ENCODE results near the gene DAP.
"Not testable (repeated sequence)": the region's sequence is repeated elsewhere in the genome, so short reads cannot be mapped to it uniquely, and the experiment has no call there.

DAP gene

GRCh38 chr5:10733426-10733825 lies 27.6 kb downstream of the DAP start:
- no peak for DNase-seq

GRCh38 chr5:10731913-10732312 lies 29.1 kb downstream of the DAP start:
- no peak for DNase-seq

GRCh38 chr5:10730043-10730351 lies 31.0 kb downstream of the DAP start:
- no peak for DNase-seq

GRCh38 chr5:10729320-10730042 lies 31.6 kb downstream of the DAP start:
- DNase-seq, result no peak

GRCh38 chr5:10728679-10729078 lies 32.4 kb downstream of the DAP start:
- DNase-seq, result no peak

GRCh38 chr5:10727861-10728260 lies 33.2 kb downstream of the DAP start:
- DNase-seq, result no peak

GRCh38 chr5:10726913-10727517 lies 34.0 kb downstream of the DAP start:
- DNase-seq, result no peak

- no peak for DNase-seq
Observed at GRCh38 chr5:10726179-10726912, 34.7 kb downstream of the DAP start.

GRCh38 chr5:10725636-10726035 lies 35.4 kb downstream of the DAP start:
- no peak for DNase-seq

GRCh38 chr5:10724781-10725507 lies 36.1 kb downstream of the DAP start:
- no peak for DNase-seq

GRCh38 chr5:10723514-10723913 lies 37.5 kb downstream of the DAP start:
- no peak for DNase-seq

- DNase-seq, result not testable (repeated sequence)
Observed at GRCh38 chr5:10720766-10721165, 40.3 kb downstream of the DAP start.

- DNase-seq, result no peak
Observed at GRCh38 chr5:10719965-10720364, 41.1 kb downstream of the DAP start.

GRCh38 chr5:10718617-10719016 lies 42.4 kb downstream of the DAP start:
- not testable (repeated sequence) for DNase-seq

- not testable (repeated sequence) for DNase-seq
Observed at GRCh38 chr5:10716825-10717224, 44.2 kb downstream of the DAP start.

GRCh38 chr5:10715605-10716290 lies 45.3 kb downstream of the DAP start:
- no peak for DNase-seq

GRCh38 chr5:10712574-10713366 lies 48.3 kb downstream of the DAP start:
- DNase-seq, result no peak

GRCh38 chr5:10711562-10711961 lies 49.5 kb downstream of the DAP start:
- DNase-seq, result no peak

GRCh38 chr5:10710513-10711128 lies 50.4 kb downstream of the DAP start:
- no peak for DNase-seq

- DNase-seq, result no peak
Observed at GRCh38 chr5:10709933-10710332, 51.1 kb downstream of the DAP start.

- no peak for DNase-seq
Observed at GRCh38 chr5:10709409-10709808, 51.6 kb downstream of the DAP start.

Data from left hindlimb (tissue), 1 donor.